Measurements from ENCODE around the gene DACH1. TPM values are rescaled to one million over a fixed set of nuclear protein-coding genes. Genes with fewer than 3 reads are reported as not detected.

DACH1 gene
- total RNA-seq, 1 donor from 2014 or later: 2.6 TPM

DNA sequence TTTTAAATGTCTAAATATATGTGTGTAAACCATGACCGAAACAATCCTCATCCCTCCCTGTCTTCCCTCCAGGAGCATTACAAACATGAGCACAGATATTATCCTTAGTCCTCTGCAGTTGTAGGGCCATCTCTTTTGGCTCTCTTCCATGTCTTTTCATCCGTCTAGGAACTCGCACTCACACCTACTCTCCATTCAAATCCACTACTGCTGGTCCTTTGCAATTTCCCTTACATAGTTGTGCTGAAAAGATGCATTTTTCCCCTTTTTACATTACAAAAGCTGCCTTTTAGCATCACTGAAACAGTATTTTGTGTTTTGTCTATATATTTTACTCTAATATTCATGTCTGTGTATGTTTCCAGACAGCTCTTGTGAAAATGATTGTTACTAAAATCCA lies 237.8 kb downstream of the DACH1 start:
- no peak for DNase-seq (ENCODE audit: low read depth, low spot score)

DNA sequence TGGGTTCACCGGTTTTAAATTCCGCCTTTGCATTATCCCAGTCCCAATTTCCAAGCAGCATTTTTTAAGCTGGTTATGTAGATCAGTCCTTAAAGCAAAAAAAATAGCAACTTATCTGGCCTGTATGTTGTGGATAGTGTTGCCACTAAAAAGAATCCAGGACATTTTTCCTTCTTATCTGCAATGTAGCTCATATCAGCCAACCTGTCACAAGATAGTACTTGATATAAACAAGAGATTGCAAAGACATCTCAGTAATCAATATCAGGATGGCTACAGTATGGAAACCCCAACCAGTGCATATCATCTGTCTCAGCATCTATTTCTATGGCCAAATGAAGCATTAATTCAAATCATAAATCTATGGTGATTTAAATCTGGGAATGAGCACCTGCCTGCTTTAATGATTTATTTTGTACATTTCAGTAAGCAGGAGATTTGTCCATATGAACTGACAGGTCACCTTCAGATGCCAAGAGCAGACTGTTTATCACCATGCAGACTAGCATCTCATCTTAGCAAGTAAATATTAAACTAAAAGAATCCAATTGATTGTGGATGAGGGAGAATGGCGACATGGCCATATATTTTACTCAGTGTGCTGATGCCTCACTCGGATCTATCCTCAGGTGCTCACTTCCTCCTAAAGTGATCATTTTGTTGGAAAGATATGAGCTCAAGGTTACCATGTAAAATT lies 240.4 kb downstream of the DACH1 start:
- DNase-seq (ENCODE audit: low read depth, low spot score): no peak

DNA sequence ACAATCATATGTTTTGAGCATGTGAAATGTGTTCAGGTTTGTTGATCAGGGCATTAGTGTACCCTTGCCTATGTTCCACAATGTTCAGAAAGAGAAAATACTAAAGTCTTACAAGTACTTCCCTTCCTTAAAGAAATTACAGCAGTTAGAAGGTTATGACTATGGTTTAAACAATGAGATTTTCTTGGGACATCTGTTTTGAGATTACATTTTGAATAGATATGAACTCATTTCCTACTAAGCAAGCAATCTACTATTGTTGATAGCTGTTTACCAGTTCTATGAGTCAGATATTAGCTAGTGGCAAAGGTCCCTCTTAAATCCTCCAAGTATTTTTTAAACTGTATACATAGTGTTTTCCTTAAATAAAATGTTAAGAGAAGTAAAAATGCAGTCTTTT lies 241.3 kb downstream of the DACH1 start:
- DNase-seq (ENCODE audit: low read depth, low spot score): peak; percentile 84

DNA sequence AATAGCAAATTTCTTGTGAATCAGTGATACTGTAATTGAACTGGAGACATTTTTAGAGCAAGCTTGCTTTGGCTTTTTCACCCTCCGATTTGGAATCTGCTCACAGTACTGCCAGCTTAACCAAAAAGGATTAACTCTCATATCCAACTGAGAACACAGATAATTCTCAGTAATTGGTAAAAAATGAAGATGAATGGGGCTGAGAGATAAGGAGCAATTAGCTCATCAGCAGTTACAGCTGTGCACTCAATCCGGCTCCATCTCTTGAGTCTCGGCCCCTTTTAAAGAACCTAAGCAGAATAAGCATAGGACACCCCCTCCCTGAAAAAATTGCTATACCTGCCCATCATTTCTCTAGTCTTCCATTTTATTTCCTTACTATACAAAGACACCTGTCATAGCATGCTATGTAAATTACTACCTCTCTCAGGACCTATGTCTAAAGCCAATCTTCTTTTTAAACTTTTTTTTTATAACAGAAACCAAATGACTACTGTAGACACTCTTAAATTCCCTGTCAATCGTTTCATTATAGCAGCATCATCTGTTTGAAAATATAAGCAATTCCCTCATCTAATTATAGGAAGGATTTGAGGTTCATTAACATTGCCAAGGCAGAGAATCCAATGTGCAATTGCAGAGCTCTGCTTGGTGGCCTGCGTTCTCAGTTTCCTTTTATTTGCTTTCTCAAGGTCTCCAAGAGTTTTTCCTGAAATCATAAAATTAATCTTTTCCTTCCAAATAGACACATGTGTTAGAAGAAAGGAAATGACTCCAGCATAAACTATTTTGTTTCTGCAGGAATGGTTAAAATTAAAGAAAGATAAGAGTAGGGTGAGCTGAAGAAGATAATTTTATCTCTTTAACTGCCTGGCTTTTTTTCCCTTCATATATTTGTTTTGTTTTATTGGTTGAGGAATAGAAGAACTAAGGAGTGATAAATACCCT lies 242.1 kb downstream of the DACH1 start:
- peak; percentile 36 for DNase-seq (ENCODE audit: low read depth, low spot score)

DNA sequence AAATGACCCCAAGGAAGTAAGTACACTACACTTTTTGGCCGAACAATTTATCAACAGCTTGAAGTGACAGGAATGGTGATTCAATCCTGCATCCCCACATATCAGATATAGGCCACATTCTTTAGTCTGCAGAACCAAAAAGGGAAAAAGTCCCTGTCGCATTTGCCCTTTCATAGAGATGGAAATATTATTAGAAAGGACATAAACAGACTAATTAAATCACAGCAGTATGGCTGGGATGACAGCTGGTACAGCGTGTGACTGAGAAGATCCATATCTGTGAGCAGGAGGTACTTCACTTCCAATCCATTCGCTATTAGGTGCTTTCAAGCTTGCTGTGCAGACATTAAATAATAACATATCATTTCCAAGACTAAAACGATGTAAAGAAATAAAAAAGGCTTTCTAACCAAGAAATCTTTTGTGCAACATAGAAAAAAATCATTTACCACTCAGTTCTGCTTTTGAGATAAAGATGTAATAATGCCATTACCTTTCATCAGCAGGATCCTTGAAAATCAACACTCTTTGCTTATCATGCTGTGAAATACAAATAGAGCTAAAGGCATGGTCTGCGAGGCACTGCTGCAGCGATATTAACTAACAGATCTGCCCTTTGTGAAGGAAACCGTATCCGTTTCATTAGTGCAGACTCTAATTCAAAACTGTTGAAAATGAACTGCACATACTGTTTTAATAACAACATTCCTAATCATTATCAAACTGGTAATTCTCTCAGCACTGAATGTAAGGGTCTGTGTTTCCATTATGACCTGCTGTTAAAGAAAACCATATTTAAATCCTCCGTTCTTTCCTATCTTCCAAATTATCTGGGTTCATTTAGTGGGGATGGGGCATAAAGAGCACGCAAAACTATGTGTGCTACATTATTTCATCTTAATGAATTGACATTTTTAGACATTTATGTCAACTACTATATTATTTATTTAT lies 245.6 kb downstream of the DACH1 start:
- no peak for DNase-seq (ENCODE audit: low read depth, low spot score)

DNA sequence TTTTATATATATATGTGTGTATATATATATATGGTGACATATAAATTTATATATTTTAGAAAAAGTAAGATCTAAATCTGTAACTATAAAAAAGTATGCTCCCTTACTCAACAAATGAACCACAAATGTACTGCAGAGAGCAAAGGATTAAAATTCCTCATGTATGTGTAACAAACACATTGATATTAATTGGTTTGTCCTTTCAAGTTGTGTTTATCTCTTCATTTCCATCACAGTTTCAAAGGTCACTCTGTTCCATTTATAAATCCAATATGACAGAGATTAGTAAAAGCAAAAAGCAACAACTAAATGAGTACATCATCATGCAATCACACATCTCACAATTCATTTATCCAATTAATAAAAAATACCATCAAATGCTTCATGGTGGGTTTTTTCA lies 247.9 kb downstream of the DACH1 start:
- DNase-seq (ENCODE audit: low read depth, low spot score): no peak

DNA sequence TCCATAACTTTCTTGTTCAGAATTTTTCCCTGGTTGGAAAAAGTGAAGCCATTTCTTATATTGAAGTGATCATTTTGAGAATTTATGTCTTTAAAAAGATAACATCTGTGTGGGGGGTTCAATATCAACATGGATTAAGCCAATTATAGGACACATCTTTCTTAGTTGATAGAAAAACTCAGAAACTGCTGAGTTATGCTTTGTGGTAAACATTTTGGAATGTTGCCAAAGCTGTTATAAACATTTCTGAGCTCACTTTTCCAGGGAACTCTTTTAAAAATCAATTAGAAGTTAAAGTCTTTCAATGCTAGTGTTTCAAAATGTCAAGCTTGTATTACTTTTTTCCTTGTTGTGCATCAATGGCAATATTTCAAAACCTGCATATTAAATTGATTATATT lies 248.8 kb downstream of the DACH1 start:
- no peak for DNase-seq (ENCODE audit: low read depth, low spot score)

DNA sequence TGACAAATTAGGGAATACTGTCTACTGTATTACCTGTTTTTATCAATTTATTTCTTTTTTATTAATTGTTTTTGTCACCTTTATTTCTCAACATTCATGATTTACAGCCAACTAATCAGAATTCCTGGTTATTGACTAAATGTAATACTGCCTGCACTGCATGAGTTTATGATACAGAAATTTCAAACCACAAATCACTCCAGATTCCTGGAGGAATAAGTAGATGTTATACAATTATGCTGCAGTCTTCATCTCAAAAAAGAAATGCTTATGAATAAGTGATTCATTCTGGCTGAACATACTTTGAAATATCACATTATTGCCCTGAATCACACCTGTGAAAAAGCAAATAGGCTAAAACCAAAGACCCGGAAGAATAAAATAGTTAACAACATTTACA lies 249.7 kb downstream of the DACH1 start:
- no peak for DNase-seq (ENCODE audit: low read depth, low spot score)

DNA sequence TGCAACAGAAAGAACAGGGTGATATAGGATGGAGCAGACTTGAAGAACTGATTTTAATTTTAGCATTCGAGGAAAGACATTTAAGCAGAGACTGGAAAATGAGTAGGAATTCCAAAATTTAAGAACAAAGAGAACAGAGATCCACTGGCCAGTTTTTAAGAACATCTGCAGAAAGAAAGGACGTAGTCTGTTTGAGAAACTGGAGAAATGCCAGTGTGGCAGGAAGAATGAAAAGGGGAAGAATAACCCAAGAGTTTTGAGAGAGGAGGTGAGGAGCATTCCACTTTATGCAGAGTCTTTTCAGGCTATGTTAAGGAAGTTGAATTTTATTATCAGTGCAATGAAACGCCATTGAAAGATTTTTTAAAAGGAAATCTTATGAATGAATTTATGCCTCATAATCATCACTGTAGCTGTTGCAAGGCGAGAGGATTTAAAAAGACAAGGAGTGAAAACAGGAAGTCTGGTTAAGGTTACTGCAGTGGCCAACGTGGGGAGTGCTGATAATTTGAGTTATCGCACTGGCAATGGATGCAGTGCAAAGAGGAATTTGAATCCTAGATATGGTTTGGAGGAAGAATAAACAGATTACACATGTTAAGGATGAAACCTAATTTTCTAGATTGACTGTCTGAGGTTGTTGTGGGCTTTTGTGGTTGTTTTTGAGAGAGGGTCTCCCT lies 253.8 kb downstream of the DACH1 start:
- DNase-seq (ENCODE audit: low read depth, low spot score): no peak

DNA sequence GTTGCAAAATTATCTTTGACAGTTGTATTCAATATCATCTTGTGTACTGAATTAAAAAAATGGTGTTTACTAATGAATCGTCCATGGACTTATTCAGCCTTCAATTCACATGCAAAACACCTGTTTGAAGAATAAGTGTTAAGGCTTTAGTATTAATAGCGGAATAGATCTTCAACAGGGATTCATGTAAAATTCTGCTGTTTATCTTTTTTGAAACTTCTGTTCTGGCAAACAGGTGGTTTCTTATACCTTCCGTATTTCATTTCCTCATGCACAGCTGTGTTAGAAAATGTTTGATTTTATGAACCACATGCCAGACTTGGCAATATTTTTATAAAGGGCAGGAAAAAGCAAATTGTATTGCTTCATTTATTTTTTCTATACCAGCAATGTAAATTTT lies 255.7 kb downstream of the DACH1 start:
- no peak for DNase-seq (ENCODE audit: low read depth, low spot score)

DNA sequence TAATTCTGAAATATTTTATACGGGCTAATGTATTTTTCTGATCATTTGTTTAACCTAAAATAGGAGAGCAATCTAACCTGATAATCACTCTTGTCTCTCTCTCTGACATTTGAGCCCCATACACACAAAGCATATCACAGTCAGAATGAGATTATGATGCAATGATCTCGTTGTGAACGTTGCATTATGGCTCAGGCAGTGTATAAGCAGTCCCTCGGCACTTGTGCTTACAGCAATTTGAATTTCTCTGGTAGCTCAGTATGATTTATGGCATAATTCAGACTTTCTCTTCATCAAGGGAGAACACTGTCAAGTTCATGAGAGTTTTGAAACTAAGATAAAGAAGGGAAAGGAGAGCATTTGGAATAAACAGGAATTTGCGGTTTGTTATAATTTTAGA lies 256.1 kb downstream of the DACH1 start:
- DNase-seq (ENCODE audit: low read depth, low spot score): no peak

DNA sequence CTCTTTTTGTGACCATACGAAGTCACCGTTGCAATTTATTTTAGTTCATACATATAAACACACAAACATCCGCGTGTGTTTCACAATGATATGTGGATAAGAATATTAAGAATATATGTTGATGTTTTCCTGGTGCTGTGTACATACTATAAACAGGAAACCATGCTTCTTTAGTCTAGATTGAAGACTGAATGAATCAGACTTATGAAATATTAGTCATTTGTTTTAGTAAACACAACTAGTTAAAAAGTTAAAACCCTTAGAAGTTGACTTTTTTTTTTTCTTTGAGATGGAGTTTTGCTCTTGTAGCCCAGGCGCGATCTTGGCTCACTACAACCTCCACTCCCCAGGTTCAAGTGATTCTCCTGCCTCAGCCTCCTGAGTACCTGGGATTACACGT lies 257.7 kb downstream of the DACH1 start:
- DNase-seq (ENCODE audit: low read depth, low spot score): no peak

DNA sequence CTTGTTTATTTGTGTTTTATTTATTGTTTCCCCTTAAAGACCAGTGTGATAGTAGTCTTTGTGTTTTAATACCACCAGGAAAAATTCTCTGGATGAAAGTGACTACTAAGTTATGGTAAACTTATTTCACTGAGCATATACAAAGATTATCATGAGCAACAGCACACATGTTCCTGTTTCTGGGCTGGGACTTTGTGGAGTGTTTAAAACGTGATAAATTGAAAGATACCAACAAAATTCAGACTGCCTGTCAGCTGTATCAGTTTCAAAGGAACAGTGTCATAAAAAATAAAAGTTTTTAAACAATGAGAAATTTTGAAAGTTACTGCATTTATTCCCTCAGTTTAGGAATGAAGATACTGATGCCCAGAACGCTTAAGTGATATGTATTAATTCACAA lies 259.4 kb downstream of the DACH1 start:
- no peak for DNase-seq (ENCODE audit: low read depth, low spot score)

DNA sequence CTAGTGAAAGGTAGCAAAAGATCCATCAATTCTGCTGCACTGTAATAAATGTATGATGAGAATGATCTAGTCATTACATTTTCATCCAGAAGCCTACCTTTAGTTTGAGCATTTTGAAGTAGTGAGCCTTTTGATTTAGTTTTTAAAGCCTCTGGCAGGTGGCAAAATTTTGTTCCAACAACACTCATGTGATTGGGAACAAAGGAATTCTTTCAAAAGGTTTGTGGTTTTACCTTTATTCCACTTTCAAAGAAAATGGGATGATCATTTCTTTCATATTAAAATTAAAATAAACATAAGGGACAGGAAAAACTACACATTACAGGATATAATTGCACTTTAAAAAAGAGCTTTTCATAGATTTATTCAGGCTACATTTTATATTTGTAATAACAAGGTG lies 260.2 kb downstream of the DACH1 start:
- no peak for DNase-seq (ENCODE audit: low read depth, low spot score)

DNA sequence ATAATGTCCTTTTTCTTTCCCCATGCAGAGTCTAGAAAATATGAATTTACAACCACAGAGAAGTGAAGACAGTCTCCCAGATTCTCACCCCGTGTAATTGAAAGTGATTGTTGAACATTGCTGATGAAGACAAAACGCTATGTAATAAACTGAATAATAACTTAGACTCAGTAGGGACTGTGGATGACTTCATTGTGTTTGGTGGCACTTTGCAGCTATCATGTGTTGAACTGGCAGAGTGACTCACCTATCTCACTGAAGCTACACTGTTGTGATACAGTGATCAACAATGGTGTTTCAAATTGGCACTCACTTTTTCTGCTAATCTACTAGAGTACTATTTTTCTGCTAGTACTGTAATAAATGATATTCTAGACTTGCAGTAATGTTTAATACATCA lies 261.3 kb downstream of the DACH1 start:
- DNase-seq (ENCODE audit: low read depth, low spot score): no peak

DNA sequence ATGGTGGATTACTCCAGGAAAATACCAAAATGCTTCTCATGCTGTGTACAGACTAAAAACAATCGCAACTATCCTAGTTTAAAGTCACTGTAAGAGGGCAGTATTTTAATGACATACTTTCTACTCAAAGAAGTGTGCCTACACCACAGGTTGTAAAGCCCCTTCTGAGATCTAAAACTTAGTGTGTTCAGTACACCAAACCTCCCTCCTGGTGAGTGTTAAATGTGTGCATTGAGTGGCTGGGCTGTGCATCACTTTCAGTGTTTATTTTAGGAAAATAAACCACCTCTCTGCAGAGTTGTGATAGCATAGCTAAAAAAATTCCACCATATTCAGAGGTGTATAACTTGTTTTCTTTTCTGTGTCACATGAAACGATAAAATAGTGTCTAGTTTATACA lies 263.7 kb downstream of the DACH1 start:
- no peak for DNase-seq (ENCODE audit: low read depth, low spot score)

DNA sequence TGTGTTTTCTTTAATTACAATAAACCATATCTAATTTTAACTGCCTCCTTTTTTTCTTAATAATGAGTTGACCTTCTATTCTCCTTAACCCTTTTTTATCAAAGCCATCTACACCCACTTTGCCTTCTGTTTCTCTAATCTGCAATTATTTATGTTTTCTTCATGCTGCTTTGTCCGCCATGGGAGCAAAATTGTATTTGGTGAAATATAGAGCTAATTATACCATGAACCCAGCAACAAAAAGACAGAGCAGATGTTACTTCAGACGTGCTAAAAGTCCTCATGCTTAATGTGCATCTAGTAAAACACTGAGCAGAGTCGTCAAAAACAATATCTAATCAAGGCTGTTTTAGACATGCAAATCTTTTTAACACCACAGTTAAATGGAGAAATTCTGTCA lies 264.7 kb downstream of the DACH1 start:
- no peak for DNase-seq (ENCODE audit: low read depth, low spot score)

DNA sequence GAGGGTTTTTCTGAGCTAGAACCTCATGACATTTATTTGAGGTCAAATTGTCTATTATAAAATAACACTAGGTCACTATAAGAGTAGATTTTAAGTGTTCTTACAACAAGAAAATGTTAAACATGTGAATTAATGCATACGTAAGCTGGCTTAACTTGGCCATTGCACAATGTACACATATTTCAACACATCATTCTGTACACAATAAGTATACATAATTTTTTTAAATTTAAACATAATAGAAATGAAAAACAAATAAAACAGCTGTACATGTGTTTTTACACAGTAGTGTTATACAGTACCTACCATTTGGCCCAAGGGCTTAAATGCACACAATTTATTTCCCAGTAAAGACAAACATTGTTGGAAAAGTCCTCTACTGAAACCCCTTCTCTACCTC lies 269.9 kb downstream of the DACH1 start:
- no peak for DNase-seq (ENCODE audit: low read depth, low spot score)

DNA sequence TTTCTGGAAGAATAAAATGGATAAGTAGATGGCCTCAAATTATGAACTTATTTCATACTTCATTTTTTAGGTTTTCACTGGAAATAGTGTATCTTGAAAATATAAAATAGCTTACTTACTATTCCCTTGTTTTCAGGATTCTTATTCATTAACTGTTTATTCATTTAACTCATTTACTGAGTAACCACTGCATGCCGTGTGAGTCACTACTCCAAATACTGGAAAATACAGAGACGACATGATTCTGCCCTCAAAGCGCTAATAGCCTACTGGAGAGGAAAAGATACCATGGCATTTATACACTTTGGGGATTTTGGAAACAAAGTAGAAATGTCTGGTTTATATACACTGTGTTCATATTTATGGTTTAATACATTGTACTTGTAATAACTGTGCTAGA lies 270.9 kb downstream of the DACH1 start:
- no peak for DNase-seq (ENCODE audit: low read depth, low spot score)

DNA sequence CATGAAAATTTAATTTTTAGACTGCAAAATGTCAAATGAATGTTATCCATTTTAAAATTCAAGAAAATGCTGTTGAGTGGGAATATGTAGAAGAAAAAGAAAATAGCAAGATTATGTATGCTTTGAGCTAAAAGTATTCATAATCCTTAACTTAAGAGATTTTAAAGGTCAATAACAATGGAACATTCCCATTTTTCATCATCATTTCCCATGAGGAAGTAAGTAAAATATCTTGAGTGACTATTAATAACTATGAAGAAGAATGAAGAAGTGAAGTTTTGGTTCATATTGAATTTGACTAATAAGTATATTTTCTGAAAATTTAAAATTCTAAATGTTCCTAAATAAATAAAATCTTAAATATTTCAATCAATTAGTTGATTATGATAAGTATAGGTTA lies 273.4 kb downstream of the DACH1 start:
- DNase-seq (ENCODE audit: low read depth, low spot score): no peak

DNA sequence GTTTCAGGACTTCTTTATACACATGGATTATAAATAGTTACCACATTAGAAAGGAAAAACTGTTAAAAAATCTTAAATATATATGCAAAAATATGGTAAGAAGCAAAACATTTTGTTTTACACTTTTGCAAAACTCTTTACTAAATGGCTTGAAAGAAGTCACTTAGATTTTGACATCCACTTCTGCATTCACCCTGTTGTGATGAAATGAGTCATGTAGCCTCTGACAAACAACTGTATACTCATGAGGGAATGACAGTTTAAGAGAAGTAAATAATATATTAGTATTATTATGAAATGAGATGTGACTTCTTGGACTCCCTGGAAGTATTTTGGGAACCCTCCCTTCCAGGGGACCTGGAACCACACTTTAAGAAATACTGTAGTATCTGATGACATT lies 275.6 kb downstream of the DACH1 start:
- no peak for DNase-seq (ENCODE audit: low read depth, low spot score)

All from pulmonary artery endothelial cell (primary cell).